ENCODE measurements around the gene BMAL1. TPM values are rescaled to one million over a fixed set of nuclear protein-coding genes. Genes with fewer than 3 reads are reported as not detected.

Gene BMAL1
- polyA plus RNA-seq, 3 donors = 10.2 to 43.4 (median 11.5) TPM

GRCh38 chr11:13249992-13250391 is 27.6 kb upstream of the BMAL1 start:
- H3K4me1 ChIP-seq (ENCODE audit: control insufficient read depth in 1 of 2, insufficient read depth in 2 of 2, low read length in 2 of 2) = no peaks in the 10 kb centered on the region
- no peak overlapping the region for H3K4me3 ChIP-seq (replicated peaks in 1 of 3; ENCODE audit: low read depth in 2 of 3, low read length in 3 of 3)
- H3K9ac ChIP-seq (ENCODE audit: insufficient read depth, low read length, poor library complexity, severe bottlenecking) = no peak overlapping the region
- no peaks in the 10 kb centered on the region for H3K36me3 ChIP-seq (replicated peaks in 1 of 2; ENCODE audit: control insufficient read depth in 1 of 2, insufficient read depth in 2 of 2, low read length in 2 of 2)
- H3K79me2 ChIP-seq (ENCODE audit: insufficient read depth, low read length) = no peaks in the 10 kb centered on the region
- H3K27me3 ChIP-seq (ENCODE audit: control insufficient read depth in 2 of 2, insufficient read depth in 2 of 2, low read length in 2 of 2) = peaks cover 0 to 3% of the 10 kb centered on the region in 2 donors
- H3K27me3 Mint-ChIP-seq (ENCODE audit: low read depth in 3 of 3) = peaks cover 3 to 13% (median 9%) of the 10 kb centered on the region in 3 donors
- no peak overlapping the region for H3K4me2 ChIP-seq (replicated peaks; ENCODE audit: extremely low read depth, low read length, poor library complexity, severe bottlenecking)
- intact Hi-C loops (cut with micrococcal nuclease) = no loop called here
- no peaks in the 10 kb centered on the region for H3K36me3 Mint-ChIP-seq
- DNase-seq = no peak
- no peak overlapping the region for H3K27ac Mint-ChIP-seq
- H3K9me3 ChIP-seq (replicated peaks in 1 of 2; ENCODE audit: control insufficient read depth in 1 of 2, insufficient read depth in 1 of 2, low read length in 2 of 2) = no peaks in the 10 kb centered on the region
- H3K9me3 Mint-ChIP-seq = no peaks in the 10 kb centered on the region
- H2AFZ ChIP-seq (ENCODE audit: insufficient read depth, low read depth, low read length, poor library complexity, severe bottlenecking) = no peak overlapping the region
- no peaks in the 10 kb centered on the region for H3K4me1 Mint-ChIP-seq
- 92% methylated on average over 2 of the region's 2 CpGs for WGBS (ENCODE audit: insufficient coverage)
- H3K27ac ChIP-seq (ENCODE audit: low read depth in 1 of 2, low read length in 2 of 2) = no peak overlapping the region
- H3K4me3 Mint-ChIP-seq = no peak overlapping the region
- no peaks in the 10 kb centered on the region for H4K20me1 ChIP-seq (ENCODE audit: insufficient read depth, low read length)
- TF ChIP-seq, protein P1, sequence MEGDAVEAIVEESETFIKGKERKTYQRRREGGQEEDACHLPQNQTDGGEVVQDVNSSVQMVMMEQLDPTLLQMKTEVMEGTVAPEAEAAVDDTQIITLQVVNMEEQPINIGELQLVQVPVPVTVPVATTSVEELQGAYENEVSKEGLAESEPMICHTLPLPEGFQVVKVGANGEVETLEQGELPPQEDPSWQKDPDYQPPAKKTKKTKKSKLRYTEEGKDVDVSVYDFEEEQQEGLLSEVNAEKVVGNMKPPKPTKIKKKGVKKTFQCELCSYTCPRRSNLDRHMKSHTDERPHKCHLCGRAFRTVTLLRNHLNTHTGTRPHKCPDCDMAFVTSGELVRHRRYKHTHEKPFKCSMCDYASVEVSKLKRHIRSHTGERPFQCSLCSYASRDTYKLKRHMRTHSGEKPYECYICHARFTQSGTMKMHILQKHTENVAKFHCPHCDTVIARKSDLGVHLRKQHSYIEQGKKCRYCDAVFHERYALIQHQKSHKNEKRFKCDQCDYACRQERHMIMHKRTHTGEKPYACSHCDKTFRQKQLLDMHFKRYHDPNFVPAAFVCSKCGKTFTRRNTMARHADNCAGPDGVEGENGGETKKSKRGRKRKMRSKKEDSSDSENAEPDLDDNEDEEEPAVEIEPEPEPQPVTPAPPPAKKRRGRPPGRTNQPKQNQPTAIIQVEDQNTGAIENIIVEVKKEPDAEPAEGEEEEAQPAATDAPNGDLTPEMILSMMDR (IDR thresholded peaks at IDR 0.05) = no peak

DNA sequence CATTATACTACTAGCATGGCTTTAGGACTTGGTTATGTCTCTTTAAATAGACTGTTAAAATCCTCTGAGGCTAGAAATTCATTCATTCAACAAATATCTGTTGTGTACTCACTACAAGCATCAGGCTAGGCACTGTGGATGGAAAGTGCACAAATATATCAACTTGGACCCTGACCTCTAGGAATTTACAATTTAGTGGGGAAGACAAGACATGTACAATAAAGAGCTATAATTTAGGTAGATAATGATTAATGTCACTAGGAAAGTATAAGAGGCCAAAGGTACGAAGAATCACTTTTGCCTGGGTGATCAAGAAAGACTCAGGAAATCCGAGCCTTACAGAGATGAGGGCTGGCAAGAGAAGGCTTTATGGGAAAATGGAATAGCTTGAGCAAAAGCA is 25.6 kb upstream of the BMAL1 start:
- H3K9ac ChIP-seq (ENCODE audit: insufficient read depth, low read length, poor library complexity, severe bottlenecking) = no peak overlapping the region
- H3K27me3 Mint-ChIP-seq (ENCODE audit: low read depth in 3 of 3) = peaks cover 0 to 4% (median 2%) of the 10 kb centered on the region in 3 donors
- no peaks in the 10 kb centered on the region for H4K20me1 ChIP-seq (ENCODE audit: insufficient read depth, low read length)
- no peaks in the 10 kb centered on the region for H3K79me2 ChIP-seq (ENCODE audit: insufficient read depth, low read length)
- H3K4me1 Mint-ChIP-seq = no peaks in the 10 kb centered on the region
- no peak overlapping the region for H3K27ac ChIP-seq (ENCODE audit: low read depth in 1 of 2, low read length in 2 of 2)
- TF ChIP-seq, protein P1 (IDR thresholded peaks at IDR 0.05) = no peak
- no peak overlapping the region for H3K4me3 ChIP-seq (replicated peaks in 1 of 3; ENCODE audit: low read depth in 2 of 3, low read length in 3 of 3)
- DNase-seq = no peak
- WGBS (ENCODE audit: insufficient coverage) = 90% methylated on average over 2 of the region's 2 CpGs
- H2AFZ ChIP-seq (ENCODE audit: insufficient read depth, low read depth, low read length, poor library complexity, severe bottlenecking) = no peak overlapping the region
- intact Hi-C loops (cut with micrococcal nuclease) = no loop called here
- H3K4me2 ChIP-seq (replicated peaks; ENCODE audit: extremely low read depth, low read length, poor library complexity, severe bottlenecking) = no peak overlapping the region
- no peaks in the 10 kb centered on the region for H3K36me3 Mint-ChIP-seq
- H3K4me1 ChIP-seq (ENCODE audit: control insufficient read depth in 1 of 2, insufficient read depth in 2 of 2, low read length in 2 of 2) = no peaks in the 10 kb centered on the region
- no peaks in the 10 kb centered on the region for H3K9me3 ChIP-seq (replicated peaks in 1 of 2; ENCODE audit: control insufficient read depth in 1 of 2, insufficient read depth in 1 of 2, low read length in 2 of 2)
- H3K27ac Mint-ChIP-seq = no peak overlapping the region
- H3K36me3 ChIP-seq (replicated peaks in 1 of 2; ENCODE audit: control insufficient read depth in 1 of 2, insufficient read depth in 2 of 2, low read length in 2 of 2) = no peaks in the 10 kb centered on the region
- no peaks in the 10 kb centered on the region for H3K9me3 Mint-ChIP-seq
- H3K4me3 Mint-ChIP-seq = no peak overlapping the region
- H3K27me3 ChIP-seq (ENCODE audit: control insufficient read depth in 2 of 2, insufficient read depth in 2 of 2, low read length in 2 of 2) = no peaks in the 10 kb centered on the region

Data from CD14-positive monocyte (primary cell).